Activated naive CD4-positive, alpha-beta T cell treated with anti-CD3 and anti-CD28 coated beads for 36 hours (primary cell): ENCODE data around the gene FAM131C. TPM values are rescaled to one million over a fixed set of nuclear protein-coding genes. Genes with fewer than 3 reads are reported as not detected.
"Not testable (repeated sequence)": the region's sequence is repeated elsewhere in the genome, so short reads cannot be mapped to it uniquely, and the experiment has no call there.

Experiments
- CTCF ChIA-PET: fragments of 350-600 bp; sonication (Branson Sonifier 250); formaldehyde crosslinking; loops from one replicate; lab custom pipeline; 2021; ENCODE audit warnings: antibody characterized with exemption; lab: Charles Lee
- DNase-seq: peaks from one replicate; pipeline ENCODE4 v3.0.0-alpha.2; 2020
- H3K27ac Mint-ChIP-seq: one replicate; pipeline ENCODE4 v1.8.0; 2021; ENCODE audit warnings: mild to moderate bottlenecking, mixed read lengths
- H3K27me3 Mint-ChIP-seq: one replicate; pipeline ENCODE4 v1.8.0; 2021; ENCODE audit warnings: low read depth, mixed read lengths
- H3K36me3 Mint-ChIP-seq: one replicate; pipeline ENCODE4 v1.8.0; 2021; ENCODE audit warnings: low read depth, mixed read lengths
- H3K4me1 Mint-ChIP-seq: one replicate; pipeline ENCODE4 v1.8.0; 2021; ENCODE audit warnings: low read depth, mixed read lengths
- H3K4me3 Mint-ChIP-seq: one replicate; pipeline ENCODE4 v1.8.0; 2021; ENCODE audit warnings: mild to moderate bottlenecking, moderate library complexity, mixed read lengths
- H3K9me3 Mint-ChIP-seq: one replicate; pipeline ENCODE4 v1.8.0; 2021; ENCODE audit warnings: mixed read lengths
- intact Hi-C: fragments of 100-400 bp; cut with micrococcal nuclease; formaldehyde crosslinking; loops from one replicate; pipeline ENCODE4 v1.15.1; 2023
- total RNA-seq, 2 experiments: library from RNA; stranded (reverse); gene quantifications; one replicate each; pipeline ENCODE4 v1.2.3, GENCODE V29; 2021

FAM131C gene
- total RNA-seq, 2 experiments from 2014 or later = not detected

GRCh38 chr1:16021681-16022080 is 51.8 kb downstream of the FAM131C start, which contains the start of gene CLCNKA:
CLCNKA (plus strand) TSS chr1:16022036; CDS start chr1:16022620, 584 bp downstream.
- no peak for DNase-seq
- Mint-ChIP-seq H3K27me3 (no peaks in the 10 kb centered on the region), H3K27ac (no peak within 1 kb of the TSS), H3K4me3 (no peak within 1 kb of the TSS), H3K9me3 (no peaks in the 10 kb centered on the region), H3K4me1 (no peaks in the 10 kb centered on the region), H3K36me3 (no peaks in the 10 kb centered on the region)
- intact Hi-C loops = no loop called here
- CTCF ChIA-PET = interaction anchor here (1.4 kb wide), 1 partner anchor 14 kb away, joined by 3 read pairs; no protein-coding TSS in a partner anchor

GRCh38 chr1:16020878-16021277 is 52.6 kb downstream of the FAM131C start:
- CTCF ChIA-PET, intact Hi-C loops: not testable (repeated sequence)

GRCh38 chr1:16020325-16020724 is 53.1 kb downstream of the FAM131C start:
- H3K36me3 Mint-ChIP-seq = no peaks in the 10 kb centered on the region
- CTCF ChIA-PET = interaction anchor here (0.6 kb wide), 1 partner anchor 353 kb away, joined by 3 read pairs; no protein-coding TSS in a partner anchor
- intact Hi-C loops = no loop called here
- H3K27ac Mint-ChIP-seq = no peak overlapping the region
- H3K4me1 Mint-ChIP-seq = no peaks in the 10 kb centered on the region
- H3K4me3 Mint-ChIP-seq = no peak overlapping the region
- H3K27me3 Mint-ChIP-seq = no peaks in the 10 kb centered on the region
- DNase-seq = no peak
- H3K9me3 Mint-ChIP-seq = no peaks in the 10 kb centered on the region

More at GRCh38 chr1:16020878-16021277, 52.6 kb downstream of the FAM131C start:
- H3K4me1 Mint-ChIP-seq, H3K9me3 Mint-ChIP-seq, DNase-seq, H3K36me3 Mint-ChIP-seq, H3K4me3 Mint-ChIP-seq, H3K27me3 Mint-ChIP-seq, H3K27ac Mint-ChIP-seq: not testable (repeated sequence)

- no peak for DNase-seq
- H3K27me3 Mint-ChIP-seq = no peaks in the 10 kb centered on the region
- no peaks in the 10 kb centered on the region for H3K9me3 Mint-ChIP-seq
- CTCF ChIA-PET = interaction anchor here (0.6 to 1.6 kb wide), 3 partner anchors 10 to 353 kb away, joined by 3 to 7 read pairs (median 3); no protein-coding TSS in a partner anchor
- no peak overlapping the region for H3K4me3 Mint-ChIP-seq
- intact Hi-C loops = no loop called here
- no peaks in the 10 kb centered on the region for H3K36me3 Mint-ChIP-seq
- H3K4me1 Mint-ChIP-seq = no peaks in the 10 kb centered on the region
- H3K27ac Mint-ChIP-seq = no peak overlapping the region
Observed at GRCh38 chr1:16019644-16020277, 53.7 kb downstream of the FAM131C start.

GRCh38 chr1:16018749-16019643 is 54.5 kb downstream of the FAM131C start:
- Mint-ChIP-seq H3K27ac (no peak overlapping the region), H3K9me3 (no peaks in the 10 kb centered on the region), H3K36me3 (no peaks in the 10 kb centered on the region), H3K4me1 (no peaks in the 10 kb centered on the region), H3K4me3 (no peak overlapping the region), H3K27me3 (no peaks in the 10 kb centered on the region)
- intact Hi-C loops = no loop called here
- CTCF ChIA-PET = interaction anchor here (0.7 to 1.6 kb wide), 2 partner anchors 9 to 36 kb away, joined by 3 to 7 read pairs; no protein-coding TSS in a partner anchor
- DNase-seq = no peak

GRCh38 chr1:16018308-16018707 is 55.1 kb downstream of the FAM131C start:
- intact Hi-C loops = no loop called here
- Mint-ChIP-seq H3K4me3 (no peak overlapping the region), H3K27me3 (no peaks in the 10 kb centered on the region), H3K27ac (no peak overlapping the region), H3K4me1 (peaks cover 3% of the 10 kb centered on the region), H3K36me3 (no peaks in the 10 kb centered on the region), H3K9me3 (no peaks in the 10 kb centered on the region)
- CTCF ChIA-PET = interaction anchor here (1.6 kb wide), 1 partner anchor 8 kb away, joined by 7 read pairs; no protein-coding TSS in a partner anchor
- no peak for DNase-seq

- Mint-ChIP-seq H3K9me3 (no peaks in the 10 kb centered on the region), H3K4me1 (peaks cover 3% of the 10 kb centered on the region), H3K27me3 (no peaks in the 10 kb centered on the region), H3K4me3 (no peak within 1 kb of the TSS), H3K27ac (no peak within 1 kb of the TSS), H3K36me3 (no peaks in the 10 kb centered on the region)
- no peak for DNase-seq
- intact Hi-C loops = no loop called here
- CTCF ChIA-PET = no interaction called here
Observed at GRCh38 chr1:16017461-16018303, 55.8 kb downstream of the FAM131C start, which contains the start of gene HSPB7. HSPB7 (minus strand) TSS chr1:16018043; CDS start chr1:16017963, 80 bp downstream.

- Mint-ChIP-seq H3K27me3 (no peaks in the 10 kb centered on the region), H3K9me3 (no peaks in the 10 kb centered on the region), H3K4me1 (peaks cover 7% of the 10 kb centered on the region), H3K36me3 (no peaks in the 10 kb centered on the region), H3K4me3 (no peak overlapping the region), H3K27ac (no peak overlapping the region)
- intact Hi-C loops = no loop called here
- no peak for DNase-seq
- CTCF ChIA-PET = no interaction called here
Observed at GRCh38 chr1:16017076-16017460, 56.4 kb downstream of the FAM131C start.

GRCh38 chr1:16015960-16016901 is 57.2 kb downstream of the FAM131C start:
- Mint-ChIP-seq H3K4me1 (peaks cover 7% of the 10 kb centered on the region), H3K36me3 (no peaks in the 10 kb centered on the region), H3K9me3 (no peaks in the 10 kb centered on the region), H3K4me3 (no peak overlapping the region), H3K27me3 (peaks cover 2% of the 10 kb centered on the region), H3K27ac (no peak overlapping the region)
- no peak for DNase-seq
- intact Hi-C loops = no loop called here
- CTCF ChIA-PET = no interaction called here

GRCh38 chr1:16015491-16015890 is 58.0 kb downstream of the FAM131C start:
- no peaks in the 10 kb centered on the region for H3K36me3 Mint-ChIP-seq
- H3K27ac Mint-ChIP-seq = no peak overlapping the region
- peaks cover 7% of the 10 kb centered on the region for H3K4me1 Mint-ChIP-seq
- CTCF ChIA-PET = no interaction called here
- no peaks in the 10 kb centered on the region for H3K9me3 Mint-ChIP-seq
- H3K4me3 Mint-ChIP-seq = no peak overlapping the region
- peaks cover 2% of the 10 kb centered on the region for H3K27me3 Mint-ChIP-seq
- intact Hi-C loops = no loop called here
- no peak for DNase-seq
